Bone marrow (tissue), 2 donors: Measurements from ENCODE around the gene MBNL2.
"Not testable (repeated sequence)": the region's sequence is repeated elsewhere in the genome, so short reads cannot be mapped to it uniquely, and the experiment has no call there.

ENCODE experiments used
- DNase-seq, 2 donors: peaks; one replicate each; lab custom pipeline; 2025; lab: John Stamatoyannopoulos, UW

The MBNL2 gene, protein sequence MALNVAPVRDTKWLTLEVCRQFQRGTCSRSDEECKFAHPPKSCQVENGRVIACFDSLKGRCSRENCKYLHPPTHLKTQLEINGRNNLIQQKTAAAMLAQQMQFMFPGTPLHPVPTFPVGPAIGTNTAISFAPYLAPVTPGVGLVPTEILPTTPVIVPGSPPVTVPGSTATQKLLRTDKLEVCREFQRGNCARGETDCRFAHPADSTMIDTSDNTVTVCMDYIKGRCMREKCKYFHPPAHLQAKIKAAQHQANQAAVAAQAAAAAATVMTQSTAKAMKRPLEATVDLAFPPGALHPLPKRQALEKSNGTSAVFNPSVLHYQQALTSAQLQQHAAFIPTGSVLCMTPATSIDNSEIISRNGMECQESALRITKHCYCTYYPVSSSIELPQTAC

DNA sequence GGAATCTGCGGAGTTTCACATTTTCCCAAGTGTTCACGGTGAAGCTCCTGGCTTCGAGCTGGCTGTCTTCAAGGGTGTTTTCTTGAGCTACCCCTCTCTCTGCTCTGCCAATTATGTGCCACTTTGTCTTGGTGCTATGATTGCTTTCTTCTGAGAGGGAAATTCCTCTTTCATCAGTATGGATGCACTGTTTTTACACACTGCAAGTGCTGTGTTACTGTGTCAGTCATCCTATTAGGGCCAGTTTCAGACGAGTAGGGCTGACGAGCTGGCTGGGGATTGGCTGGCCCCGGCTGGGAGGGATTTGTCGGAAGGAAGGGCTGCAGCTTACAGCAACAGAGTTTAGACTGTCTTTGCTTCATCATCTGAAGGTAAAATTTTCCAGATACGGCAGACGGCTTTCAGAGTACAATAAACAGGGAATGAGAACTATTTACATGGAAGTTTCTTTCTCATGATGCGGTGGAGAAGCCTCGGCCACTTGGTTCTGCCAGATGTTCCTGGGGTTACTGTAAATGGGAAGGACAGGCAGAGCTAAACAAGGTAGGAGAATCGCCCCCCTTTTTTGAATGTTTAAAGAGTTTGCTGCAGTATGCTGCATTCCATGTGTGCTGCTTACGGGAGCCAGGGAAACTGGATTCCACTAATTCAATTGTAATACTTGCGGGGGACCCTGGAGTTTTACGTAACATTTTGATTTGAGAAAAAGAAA is at the start of gene MBNL2:
Gene MBNL2 (plus strand): TSS at position 345 of the 712 bp plus-strand sequence. CDS start 53,903 bp downstream, outside the sequence.
- DNase-seq: peak; percentile 42 to 87

DNA sequence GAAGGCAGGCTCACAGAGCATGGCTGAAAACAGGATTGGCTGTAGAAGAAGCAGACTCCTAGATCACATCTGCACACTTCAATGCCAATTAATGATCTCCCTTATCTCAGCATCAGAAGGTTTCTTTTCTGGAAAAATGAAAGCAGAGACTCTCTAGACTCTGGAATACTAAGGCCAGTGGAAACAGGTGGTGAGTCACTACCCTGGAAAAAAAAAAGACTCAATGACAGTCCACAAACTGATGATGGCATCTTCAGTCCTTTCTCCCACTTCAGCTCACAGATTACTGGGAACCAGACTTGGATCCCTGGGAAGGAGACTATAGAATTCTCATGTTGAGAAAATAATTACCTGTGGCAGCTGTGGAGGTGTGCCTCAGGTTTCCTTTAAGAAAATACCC is 47.5 kb upstream of the MBNL2 start:
- no peak for DNase-seq

DNA sequence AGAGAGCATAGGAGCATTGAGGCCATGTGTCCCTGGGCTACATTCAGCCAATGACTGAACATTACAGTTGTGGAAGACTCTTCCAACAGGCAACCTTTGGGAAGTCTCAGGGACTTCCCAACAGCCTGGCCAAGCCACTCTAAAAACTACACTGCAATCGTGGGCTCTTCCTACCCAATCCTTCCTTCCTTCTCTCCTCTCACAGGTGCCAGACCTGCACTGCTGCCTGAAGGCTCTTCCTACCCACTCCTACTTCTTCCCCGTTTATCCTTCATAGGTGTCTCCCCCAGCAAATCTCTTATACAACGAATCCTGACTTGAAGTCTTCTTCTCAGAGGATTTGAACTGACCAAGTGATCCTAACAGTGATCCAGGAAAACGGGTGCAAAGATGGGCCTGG is 47.1 kb upstream of the MBNL2 start:
- DNase-seq: no peak

DNA sequence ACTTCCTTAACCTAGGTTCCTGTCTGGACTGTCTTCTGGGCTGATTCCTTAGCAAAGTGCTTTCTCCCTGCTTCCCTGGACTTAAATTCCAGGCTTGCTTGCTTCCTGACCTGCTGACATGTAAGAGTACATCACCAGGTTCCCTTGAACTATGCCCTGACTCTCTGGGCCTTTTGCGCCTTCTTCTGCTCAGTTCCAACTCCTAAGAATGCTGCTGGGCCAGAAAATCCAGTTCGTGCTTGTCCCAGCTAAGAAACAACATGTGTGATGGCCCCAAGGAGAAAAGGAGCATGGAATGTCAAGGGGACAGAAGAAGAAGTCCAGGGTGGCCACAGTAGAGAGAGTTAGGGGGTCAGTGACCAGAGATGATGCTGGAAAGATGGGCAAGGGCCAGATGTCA is 42.6 kb upstream of the MBNL2 start:
- DNase-seq: no peak

DNA sequence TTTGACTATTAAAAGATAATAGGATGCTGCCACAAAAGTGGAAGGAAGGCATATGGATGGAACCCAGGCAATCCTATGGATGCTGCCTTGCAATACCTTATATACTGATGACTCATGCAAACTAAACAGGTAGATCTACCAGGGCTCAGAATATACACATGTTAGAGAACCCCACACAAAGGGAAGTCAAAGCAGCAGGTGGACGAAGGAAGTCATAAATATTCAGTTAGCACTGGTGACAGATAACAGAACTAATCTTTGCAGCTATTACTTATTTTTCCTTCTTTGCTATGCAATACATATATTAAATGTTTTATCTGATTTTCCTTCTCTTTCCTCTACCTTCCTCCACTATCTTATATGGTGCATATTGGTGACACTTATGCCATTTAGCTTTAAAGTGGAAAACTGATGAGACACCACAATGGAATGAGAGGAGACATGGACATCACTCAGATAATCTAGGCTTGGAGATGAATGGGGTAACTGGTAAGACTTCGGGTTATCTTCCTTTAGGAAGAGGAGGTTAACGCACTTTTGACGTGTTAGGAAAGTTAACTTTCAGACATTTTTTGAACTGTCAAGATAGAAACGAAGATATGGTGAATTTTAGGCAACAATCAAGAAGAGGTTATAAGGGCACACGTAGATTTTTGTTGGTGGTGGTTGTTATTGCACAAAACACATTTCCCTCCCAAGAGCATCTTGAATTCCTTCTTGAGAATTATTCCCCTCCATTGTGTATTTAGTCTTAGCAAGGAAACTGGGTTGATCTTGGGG is 39.8 kb upstream of the MBNL2 start:
- no peak for DNase-seq

DNA sequence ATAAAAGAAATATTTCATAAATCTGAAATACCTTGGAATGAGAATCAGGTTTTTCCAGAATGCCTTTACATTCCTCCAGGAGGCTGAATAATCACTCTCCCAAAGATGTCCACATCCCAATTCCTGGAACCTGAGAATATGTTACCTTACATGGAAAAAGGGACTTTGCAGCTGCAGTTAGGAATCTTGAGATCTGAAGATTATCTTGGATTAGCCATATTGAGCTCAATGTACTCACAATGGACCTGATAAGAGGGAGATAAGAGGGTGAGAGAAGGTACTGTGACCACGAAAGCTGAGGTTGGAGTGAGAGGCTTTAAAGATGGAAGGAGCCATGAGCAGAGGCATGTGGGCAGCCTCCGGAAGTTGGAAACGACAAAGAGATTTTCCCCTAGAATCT is 36.8 kb upstream of the MBNL2 start:
- no peak for DNase-seq

DNA sequence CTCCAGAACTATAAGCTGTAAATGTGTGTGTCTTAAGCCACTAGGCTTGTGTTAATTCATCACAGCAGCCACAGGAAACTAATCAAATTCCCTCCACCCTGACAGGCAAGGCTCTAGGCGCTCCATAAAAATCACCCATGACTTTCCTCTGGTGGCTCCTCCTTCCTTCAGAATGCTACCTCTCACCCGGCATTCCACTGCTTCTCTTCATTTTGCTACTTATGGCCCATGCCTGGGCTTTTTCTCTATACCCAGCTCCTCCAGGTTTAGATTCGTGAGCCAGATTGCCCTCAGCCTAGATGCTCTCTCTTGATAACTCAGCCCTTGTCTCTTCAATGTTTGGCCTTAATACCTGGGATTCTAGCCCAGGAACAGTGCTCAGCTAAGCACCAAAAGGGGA is 36.4 kb upstream of the MBNL2 start:
- DNase-seq: no peak

DNA sequence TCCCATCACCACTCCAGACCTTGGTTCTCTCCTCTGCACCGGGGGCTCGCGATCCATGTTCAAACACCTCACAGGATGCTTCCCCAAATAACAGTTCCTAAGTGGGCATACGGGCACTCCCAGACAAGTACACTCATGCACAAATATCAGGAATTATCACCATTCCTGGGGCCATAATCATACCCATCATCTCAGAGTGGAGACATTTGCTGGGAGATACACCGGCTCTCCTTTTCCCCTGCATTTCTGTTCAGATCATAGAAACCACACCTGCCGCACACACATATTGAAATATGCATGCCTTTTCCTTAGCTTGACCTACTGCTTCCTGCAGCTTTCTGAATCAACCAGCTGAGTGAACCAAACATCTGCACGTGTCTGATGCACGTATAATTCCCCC is 33.9 kb upstream of the MBNL2 start:
- DNase-seq: no peak

DNA sequence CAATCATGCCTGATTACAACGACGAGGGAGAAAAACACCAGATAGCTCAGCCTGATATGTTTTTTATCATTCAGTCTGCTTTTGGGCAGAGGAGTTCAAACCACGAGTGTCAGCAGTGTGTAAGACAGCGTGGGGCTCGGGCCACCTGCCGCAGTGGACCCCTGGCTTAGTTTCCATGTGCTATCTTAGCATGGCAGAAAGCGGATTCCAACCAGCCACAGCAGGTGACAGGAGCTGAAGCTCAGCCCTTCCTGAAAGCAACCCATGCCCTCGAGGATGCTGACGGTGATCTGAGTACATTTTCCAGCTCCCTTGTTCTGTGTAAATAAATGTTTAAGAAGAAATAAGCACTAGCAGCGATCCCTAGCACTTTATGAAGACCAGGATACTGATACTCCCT is 32.2 kb upstream of the MBNL2 start:
- no peak for DNase-seq

DNA sequence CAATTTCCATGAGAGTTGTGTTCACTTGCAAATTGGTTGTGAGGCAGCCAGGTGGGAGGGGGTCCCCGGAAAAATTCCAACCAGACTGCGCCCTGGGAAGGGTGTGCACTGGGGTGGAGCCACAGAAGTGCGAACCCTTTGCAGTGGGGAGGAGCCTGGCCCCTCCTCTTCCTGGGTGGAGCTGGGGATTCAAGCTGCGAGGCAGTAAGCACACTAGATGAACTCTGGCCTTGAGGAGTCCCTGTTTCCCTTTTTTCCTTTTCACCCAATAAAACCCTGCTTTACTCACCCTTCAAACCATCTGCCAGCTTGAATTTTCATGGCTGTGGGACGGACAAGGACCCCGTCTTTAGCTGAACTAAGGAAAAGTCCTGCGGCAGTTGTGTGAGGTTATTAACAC is 31.0 kb upstream of the MBNL2 start:
- DNase-seq: no peak

DNA sequence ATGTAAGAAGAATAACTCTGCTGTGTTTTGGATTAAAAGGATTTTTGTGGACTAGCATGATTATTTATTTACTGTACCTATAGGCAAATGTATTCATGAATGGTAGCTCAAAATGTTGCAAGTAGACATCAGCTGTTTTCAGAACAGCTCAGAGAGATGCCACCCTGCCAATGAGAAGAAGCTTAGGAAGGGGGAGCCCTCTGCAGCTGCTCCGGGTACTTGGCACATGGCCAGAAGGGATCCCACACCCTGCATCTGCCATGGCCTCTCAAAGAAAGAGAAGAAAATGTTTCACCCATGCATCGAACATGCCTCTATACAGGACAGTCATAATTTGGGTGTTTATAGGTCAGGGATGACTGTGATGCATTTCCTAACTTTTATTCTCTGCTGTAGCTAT is 30.5 kb upstream of the MBNL2 start:
- no peak for DNase-seq

DNA sequence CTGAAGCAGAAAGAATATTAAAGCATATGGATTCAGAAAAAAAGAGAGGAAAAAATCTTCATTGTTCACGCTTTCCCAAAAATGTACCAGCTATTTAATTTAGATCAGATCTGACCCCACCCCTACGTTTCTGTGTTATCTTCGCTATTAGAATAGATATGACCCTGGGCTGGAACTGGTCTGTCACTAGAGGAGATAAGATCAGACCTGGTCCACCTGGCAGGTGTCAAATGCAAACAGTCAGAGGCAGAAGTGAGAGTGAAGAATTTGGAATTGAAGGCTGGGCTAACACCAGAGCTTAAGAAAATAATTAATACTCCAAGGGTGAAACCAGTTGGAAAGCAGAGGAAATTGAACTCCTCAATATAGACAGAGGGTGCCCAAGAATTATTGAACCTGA is 30.0 kb upstream of the MBNL2 start:
- DNase-seq: no peak

DNA sequence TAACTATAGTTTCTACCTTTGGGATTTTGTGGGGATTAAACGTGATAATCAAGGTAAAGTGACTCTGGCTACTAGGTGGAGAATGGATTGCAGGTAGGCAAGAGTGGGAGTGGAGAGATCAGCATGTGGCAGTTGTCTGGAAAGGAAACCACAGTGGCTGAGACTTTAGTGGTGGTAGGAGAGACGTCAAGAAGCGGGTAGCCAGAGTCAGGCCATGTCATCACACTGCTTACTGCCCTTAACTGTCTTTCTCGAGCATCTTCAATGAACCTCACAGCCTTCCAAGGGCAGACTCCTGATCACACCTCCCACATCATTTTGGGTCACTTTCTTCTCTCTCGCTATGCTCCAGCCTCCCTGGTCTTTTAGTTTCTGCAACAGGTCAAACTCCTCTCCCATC is 28.6 kb upstream of the MBNL2 start:
- no peak for DNase-seq

DNA sequence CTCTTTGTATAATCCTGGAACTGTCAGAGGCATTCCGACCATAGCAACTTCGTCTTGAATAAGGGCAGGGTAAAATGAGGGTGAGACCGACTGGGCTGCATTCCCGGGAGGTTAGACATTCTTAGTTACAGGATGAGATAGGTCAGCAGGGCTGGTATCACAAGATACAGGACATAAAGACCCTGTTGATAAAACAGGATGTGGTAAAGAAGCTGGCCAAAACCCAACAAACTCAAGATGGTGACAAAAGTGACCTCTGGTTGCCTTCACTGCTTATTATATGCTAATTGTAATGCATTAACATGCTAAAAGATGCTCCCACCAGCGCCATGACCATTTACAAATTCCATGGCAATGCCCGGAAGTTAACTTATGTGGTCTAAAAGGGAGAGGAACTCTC is 27.7 kb upstream of the MBNL2 start:
- no peak for DNase-seq

DNA sequence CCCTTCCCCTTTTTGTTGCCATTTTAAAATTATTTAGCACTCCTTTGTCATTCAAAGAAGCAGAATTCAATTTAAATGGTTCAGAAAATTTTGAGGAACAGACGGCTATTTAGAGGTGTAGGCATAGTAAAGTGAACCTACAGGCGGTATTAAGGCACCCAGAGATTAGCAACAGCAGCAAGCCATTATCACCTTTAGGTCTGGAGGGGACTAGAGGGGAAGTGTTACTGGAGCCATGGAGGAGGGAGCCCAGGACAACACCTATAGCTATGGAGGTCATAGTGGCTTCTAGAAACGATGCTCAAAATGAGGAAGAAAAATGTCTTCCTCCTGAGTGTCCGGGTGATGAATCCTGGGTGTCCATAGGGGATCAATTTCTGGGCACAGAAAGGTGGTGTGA is 25.8 kb upstream of the MBNL2 start:
- DNase-seq: no peak

DNA sequence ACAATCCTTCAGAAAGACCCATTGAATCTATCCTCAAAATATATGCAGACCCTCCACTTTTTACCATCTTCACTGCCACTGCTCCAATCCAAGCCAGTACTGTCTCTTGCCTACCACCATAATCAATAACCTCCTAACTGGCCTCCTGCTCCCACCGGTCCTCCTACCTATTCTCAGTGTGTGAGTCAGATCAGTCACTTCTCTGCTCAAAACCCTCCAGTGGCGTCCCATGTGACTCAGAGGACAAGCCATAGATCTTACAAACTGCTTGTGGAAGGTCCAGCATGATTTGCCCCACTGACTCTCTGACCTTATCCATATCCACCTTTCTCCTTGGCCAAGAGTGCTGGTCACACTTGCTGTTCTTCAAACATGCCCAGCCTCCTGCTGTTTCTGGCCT is 23.4 kb upstream of the MBNL2 start:
- no peak for DNase-seq

DNA sequence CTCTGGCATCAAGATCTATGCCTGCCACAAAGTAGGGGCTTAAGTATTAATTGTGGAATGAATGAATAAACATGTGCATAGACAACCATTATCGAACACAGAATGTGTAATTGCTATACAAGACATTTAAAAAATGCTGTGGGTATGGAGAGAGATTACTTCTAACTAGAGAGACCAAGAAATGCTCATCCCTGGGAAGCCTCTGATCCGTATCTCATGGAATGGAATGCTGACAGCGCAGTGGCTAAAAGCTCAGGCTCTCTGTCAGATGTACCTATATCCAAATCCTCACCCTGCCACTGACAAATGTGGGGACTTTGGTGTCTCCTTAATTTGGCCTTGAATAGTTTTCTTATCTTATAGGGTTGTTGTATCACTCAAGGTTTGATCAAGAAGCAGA is 22.7 kb upstream of the MBNL2 start:
- DNase-seq: no peak

DNA sequence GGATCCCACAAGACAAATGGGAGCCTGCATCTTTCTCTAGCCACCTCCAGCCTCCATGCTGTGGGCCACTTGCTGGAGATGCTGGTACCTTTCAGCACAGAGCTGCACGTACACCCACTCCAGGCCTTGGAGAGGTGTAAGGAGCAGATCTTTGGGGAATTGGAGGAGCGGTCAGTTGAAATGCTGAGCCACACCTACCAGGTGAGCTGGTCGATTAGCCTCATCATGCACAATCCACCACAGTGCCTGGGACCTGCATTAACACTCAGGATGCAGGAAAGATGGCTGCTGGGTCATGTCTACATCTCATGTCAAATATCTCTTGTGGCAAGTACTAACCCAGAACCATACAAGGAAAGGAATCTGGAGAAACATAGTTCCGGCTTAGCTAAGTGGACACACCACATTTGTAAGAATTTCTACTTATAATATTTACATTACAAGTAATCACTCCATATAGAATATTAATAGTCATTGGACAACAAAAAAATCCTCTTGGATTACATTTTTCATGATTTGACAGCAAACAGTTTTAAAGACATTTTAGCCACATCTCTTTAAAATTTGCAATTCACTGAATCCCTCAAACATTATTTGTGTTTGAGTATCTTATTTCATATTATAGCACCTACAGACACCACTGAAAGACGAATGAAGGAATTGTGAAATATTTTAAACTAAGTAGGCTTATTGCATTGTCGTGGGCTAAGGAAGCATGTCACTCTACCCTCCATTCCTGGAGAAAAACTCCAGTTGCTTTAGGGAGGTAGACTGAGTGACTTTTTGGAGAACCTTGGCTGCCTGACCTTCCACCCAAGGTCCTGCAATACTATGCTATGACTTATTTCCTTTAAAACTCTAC is 21.8 kb upstream of the MBNL2 start:
- no peak for DNase-seq

DNA sequence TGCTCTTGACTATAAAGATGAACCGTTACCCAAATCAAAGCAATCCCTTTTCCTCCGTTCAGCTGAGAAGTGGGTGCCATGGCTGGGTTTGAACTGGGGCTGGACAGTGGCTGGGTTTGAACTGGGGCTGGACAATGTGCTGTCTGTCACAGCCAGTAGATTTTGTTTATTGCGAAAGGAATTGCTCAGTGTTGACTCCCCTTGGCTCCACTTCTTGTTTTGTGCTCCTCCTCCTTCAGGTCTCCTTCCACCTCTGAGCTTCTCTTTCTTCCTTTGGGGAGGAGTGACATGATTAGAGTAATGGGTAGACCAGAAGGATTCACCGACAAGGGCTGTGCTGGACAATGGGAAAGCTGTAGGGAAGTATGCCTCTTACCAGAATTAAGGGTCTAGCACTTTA is 19.4 kb upstream of the MBNL2 start:
- DNase-seq: no peak

DNA sequence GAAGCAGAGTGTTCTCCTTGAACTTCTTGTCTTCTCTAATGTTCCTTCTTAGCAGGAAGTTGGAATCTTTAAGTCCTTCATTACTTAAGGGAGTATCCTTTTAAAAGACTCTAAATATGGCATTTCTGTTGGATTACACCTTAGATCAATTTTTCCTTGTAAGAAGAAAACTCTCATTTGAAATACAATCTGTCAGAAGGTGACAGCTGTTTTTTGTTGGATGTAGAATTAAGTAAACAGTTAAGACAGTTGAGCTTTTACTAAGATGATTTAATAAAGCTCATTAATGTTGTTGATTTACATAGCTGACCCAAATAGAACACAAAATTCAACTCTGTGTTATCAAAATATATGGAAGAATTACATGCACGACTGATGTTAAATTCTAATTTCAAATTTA is 16.7 kb upstream of the MBNL2 start:
- DNase-seq: no peak

DNA sequence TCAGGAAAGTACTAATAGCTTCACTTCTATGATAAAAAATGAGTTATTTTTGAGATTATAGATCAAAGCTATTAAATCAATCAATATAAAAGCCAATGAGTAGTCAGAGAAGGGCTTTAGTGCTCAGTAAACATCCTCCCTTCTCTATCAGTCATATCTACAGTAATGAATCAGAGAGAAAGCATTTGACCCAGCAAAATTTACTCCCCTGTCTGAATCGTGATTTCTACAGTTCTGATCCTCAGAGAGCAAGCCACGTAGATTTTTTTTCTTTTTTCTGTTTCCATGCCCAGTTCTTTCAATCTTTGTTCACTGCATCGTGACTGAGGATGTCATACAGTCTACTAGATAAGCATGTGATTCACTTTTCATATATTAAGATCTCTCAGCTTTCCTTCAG is 16.2 kb upstream of the MBNL2 start:
- DNase-seq: no peak

DNA sequence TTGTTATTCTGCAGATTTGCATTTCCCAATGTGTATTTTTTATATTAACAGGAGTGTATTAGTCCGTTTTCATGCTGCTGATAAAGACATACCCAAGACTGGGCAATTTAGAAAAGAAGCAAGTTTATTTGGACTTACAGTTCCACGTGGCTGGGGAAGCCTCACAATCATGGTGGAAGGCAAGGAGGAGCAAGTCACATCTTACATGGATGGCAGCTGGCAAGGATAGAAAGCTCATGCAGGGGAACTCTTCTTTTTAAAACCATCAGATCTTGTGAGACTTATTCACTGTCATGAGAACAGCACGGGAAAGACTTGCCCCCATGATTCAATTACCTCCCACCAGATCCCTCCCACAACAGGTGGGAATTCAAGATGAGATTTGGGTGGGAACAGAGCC is 14.9 kb upstream of the MBNL2 start:
- not testable (repeated sequence) for DNase-seq
